ENCODE results near the gene VSX1.

DNA sequence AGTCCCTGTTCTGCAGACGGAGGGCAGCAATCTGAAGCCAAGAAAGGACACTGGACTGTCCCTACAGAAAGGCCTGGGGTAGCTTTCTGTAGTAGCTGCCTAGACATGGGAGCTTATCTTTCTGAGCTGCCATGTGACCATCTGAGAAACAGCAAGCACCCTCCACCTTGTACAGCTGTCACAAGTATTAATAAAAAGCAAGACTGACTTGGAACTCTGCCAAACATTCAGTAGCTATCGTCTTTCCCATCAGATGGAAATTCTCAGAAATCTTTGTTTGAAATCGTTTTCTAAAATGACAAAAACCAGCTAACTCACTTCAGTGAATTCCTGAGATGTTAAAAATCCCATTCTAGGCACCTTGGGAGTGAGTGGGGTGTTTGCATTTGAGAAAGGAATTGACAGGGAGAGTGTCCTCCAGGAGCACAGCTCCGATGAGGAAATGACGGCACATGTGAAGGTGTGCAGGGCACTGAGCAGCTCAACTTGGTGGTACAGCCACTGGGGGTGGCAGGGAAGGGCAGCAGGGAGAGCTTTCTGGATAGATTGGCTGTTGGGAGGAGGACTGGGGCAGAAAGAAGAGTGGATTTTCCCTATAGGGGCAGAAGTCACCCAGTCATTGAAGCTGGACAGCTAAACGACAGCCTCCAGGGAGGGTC is 48.5 kb downstream of the VSX1 start:
- TF ChIP-seq POLR2AphosphoS5 (IDR thresholded peaks at IDR 0.05; ENCODE audit: low read depth, low read length) (no peak), SIN3A (IDR thresholded peaks at IDR 0.05; ENCODE audit: borderline replicate concordance, low read depth, low read length) (no peak)
- TF ChIP-seq, protein P1, sequence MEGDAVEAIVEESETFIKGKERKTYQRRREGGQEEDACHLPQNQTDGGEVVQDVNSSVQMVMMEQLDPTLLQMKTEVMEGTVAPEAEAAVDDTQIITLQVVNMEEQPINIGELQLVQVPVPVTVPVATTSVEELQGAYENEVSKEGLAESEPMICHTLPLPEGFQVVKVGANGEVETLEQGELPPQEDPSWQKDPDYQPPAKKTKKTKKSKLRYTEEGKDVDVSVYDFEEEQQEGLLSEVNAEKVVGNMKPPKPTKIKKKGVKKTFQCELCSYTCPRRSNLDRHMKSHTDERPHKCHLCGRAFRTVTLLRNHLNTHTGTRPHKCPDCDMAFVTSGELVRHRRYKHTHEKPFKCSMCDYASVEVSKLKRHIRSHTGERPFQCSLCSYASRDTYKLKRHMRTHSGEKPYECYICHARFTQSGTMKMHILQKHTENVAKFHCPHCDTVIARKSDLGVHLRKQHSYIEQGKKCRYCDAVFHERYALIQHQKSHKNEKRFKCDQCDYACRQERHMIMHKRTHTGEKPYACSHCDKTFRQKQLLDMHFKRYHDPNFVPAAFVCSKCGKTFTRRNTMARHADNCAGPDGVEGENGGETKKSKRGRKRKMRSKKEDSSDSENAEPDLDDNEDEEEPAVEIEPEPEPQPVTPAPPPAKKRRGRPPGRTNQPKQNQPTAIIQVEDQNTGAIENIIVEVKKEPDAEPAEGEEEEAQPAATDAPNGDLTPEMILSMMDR (IDR thresholded peaks at IDR 0.05): no peak

All from SK-N-SH (cell line).